ENCODE measurements around the gene LSP1. TPM values are rescaled to one million over a fixed set of nuclear protein-coding genes. Genes with fewer than 3 reads are reported as not detected.

The LSP1 gene
- total and polyA plus RNA-seq, 2 of the 4 experiments (the other 2 are of a cell fraction) = not detected

- no peak overlapping the region for H3K23ac ChIP-seq (ENCODE audit: low read depth, low read length)
- H4K91ac ChIP-seq (ENCODE audit: insufficient read depth, low read depth, low read length) = no peak overlapping the region
- H4K5ac ChIP-seq (ENCODE audit: low read depth, low read length) = no peak overlapping the region
- no peak overlapping the region for H3K9ac ChIP-seq (ENCODE audit: low read depth, low read length)
- H4K8ac ChIP-seq (ENCODE audit: low read depth in 2 of 2, low read length in 2 of 2) = no peak overlapping the region
- H3K18ac ChIP-seq (ENCODE audit: low read depth, low read length) = no peak overlapping the region
- H3K9me1 ChIP-seq (ENCODE audit: insufficient read depth, low read length) = no peaks in the 10 kb centered on the region
- ChIA-PET POLR2A (ENCODE audit: unreplicated experiment) (no interaction called here), CTCF (interaction anchor here (1.1 to 1.6 kb wide), 2 partner anchors 134 to 176 kb away, joined by 3 to 5 read pairs; no protein-coding TSS in a partner anchor)
- in situ Hi-C loops (cut with MboI; ENCODE audit: low sequenced_read_pairs) = no loop called here
- no peak overlapping the region for H3K4me3 ChIP-seq (ENCODE audit: insufficient read depth, low read depth, low read length)
- H3K36me3 ChIP-seq (ENCODE audit: control insufficient read depth, insufficient read depth, low read length) = no peaks in the 10 kb centered on the region
- H2BK5ac ChIP-seq (ENCODE audit: low read depth, low read length, poor library complexity, severe bottlenecking) = no peak overlapping the region
- no peaks in the 10 kb centered on the region for H3K9me3 ChIP-seq (ENCODE audit: control insufficient read depth, insufficient read depth, low read length)
- peaks cover 11% of the 10 kb centered on the region; the same call in 1 of the 2 replicates for H3K27me3 ChIP-seq (ENCODE audit: control insufficient read depth, insufficient read depth, low read length)
- H3K4me2 ChIP-seq (ENCODE audit: low read depth, low read length) = no peak overlapping the region
- H2AFZ ChIP-seq (replicated peaks; ENCODE audit: low read length, poor library complexity) = no peak overlapping the region
- intact Hi-C loops (cut with micrococcal nuclease) = loop anchor here (5.0 kb wide), 1 partner anchor 176 kb away; no protein-coding TSS in a partner anchor
- H3K56ac ChIP-seq (ENCODE audit: extremely low read depth, insufficient read depth, low read length) = no peak overlapping the region
- 0 out of 2 replicates have a peak overlapping the region, but pooled peaks have one; percentile 16 for H2AK5ac ChIP-seq (ENCODE audit: low read depth, low read length)
- no peak for ATAC-seq (ENCODE audit: low read depth)
- no peaks in the 10 kb centered on the region for H3K79me1 ChIP-seq (ENCODE audit: low read depth in 1 of 2, low read length in 2 of 2)
- TF ChIP-seq CEBPB (IDR thresholded peaks at IDR 0.05; ENCODE audit: low read depth, low read length) (no peak), RFX5 (IDR thresholded peaks at IDR 0.05; ENCODE audit: low read depth, low read length) (no peak), MAFK (IDR thresholded peaks at IDR 0.05; ENCODE audit: low read depth, low read length) (no peak), NFE2L2 (IDR thresholded peaks at IDR 0.05; ENCODE audit: low read depth, low read length) (no peak), MXI1 (IDR thresholded peaks at IDR 0.05; ENCODE audit: borderline replicate concordance, low read depth, low read length) (no peak), RCOR1 (IDR thresholded peaks at IDR 0.05; ENCODE audit: insufficient replicate concordance, low read length) (no peak), BHLHE40 (IDR thresholded peaks at IDR 0.05; ENCODE audit: low read depth, low read length) (no peak), RAD21 (IDR thresholded peaks at IDR 0.05; ENCODE audit: low read length) (no peak), CHD1 (IDR thresholded peaks at IDR 0.05; ENCODE audit: low read depth, low read length) (no peak), POLR2A (IDR thresholded peaks at IDR 0.05; ENCODE audit: low read depth, low read length) (no peak), USF2 (IDR thresholded peaks at IDR 0.05; ENCODE audit: low read depth, low read length) (no peak), CTCF (conservative IDR thresholded peaks at IDR 0.05; ENCODE audit: low read depth, low read length) (no peak), FOS (IDR thresholded peaks at IDR 0.05; ENCODE audit: low read depth, low read length) (no peak), ELK1 (IDR thresholded peaks at IDR 0.05; ENCODE audit: borderline replicate concordance, low read depth, low read length) (no peak), SMC3 (IDR thresholded peaks at IDR 0.05; ENCODE audit: low read depth, low read length) (no peak), MAZ (IDR thresholded peaks at IDR 0.05; ENCODE audit: borderline replicate concordance, low read depth, low read length) (no peak)
- no peak overlapping the region for H2AK9ac ChIP-seq (replicated peaks; ENCODE audit: low read depth, low read length, poor library complexity)
- H3K27ac ChIP-seq (ENCODE audit: insufficient read depth, low read length) = no peak overlapping the region
- DNase-seq = no peak
- no TSS peak for BruUV-seq (replicated peaks)
- H4K20me1 ChIP-seq (ENCODE audit: insufficient read depth, low read length) = no peaks in the 10 kb centered on the region
- H3K4me1 ChIP-seq (ENCODE audit: control insufficient read depth, insufficient read depth, low read length) = peaks cover 15% of the 10 kb centered on the region
- H2BK120ac ChIP-seq (ENCODE audit: low read depth, low read length) = no peak overlapping the region
- H3K14ac ChIP-seq (replicated peaks; ENCODE audit: low read depth, low read length) = no peak overlapping the region
- dilution Hi-C loops (cut with HindIII; ENCODE audit: low sequenced_read_pairs, unreplicated experiment) = no loop called here
- peak overlapping the region; percentile 18; the same call in 1 of the 2 replicates for H3K4ac ChIP-seq (ENCODE audit: low read depth, low read length)
- H2BK20ac ChIP-seq (ENCODE audit: low read depth, low read length) = no peak overlapping the region; the same call in 1 of the 2 replicates
- 44% methylated on average over 6 of the region's 19 CpGs; no CpG with 5 or more reads in 1 of the 2 experiments for WGBS, 2 experiments (ENCODE audit: extremely low coverage in 2 of 2, insufficient read length in 1 of 2)
- no peak overlapping the region for H2BK15ac ChIP-seq (ENCODE audit: low read depth, low read length)
These were observed 25.0 kb upstream of the LSP1 start for GRCh38 chr11:1827931-1828330.
